Hepatocyte (in vitro differentiated cells): ENCODE results near the gene PACS1. TPM values are rescaled to one million over a fixed set of nuclear protein-coding genes. Genes with fewer than 3 reads are reported as not detected.
"Not testable (repeated sequence)": the region's sequence is repeated elsewhere in the genome, so short reads cannot be mapped to it uniquely, and the experiment has no call there.

ENCODE experiments used
- DNase-seq: peaks from one replicate; pipeline ENCODE4 v3.0.0-alpha.2; 2016; ENCODE audit warnings: low spot score
- H2AFZ ChIP-seq: fragments of 200-600 bp; sonication (generic); 2 replicates; pipeline ENCODE4 v1.6.0; 2016; ENCODE audit warnings: antibody characterized with exemption, mild to moderate bottlenecking
- H3K27ac ChIP-seq: fragments of 200-600 bp; sonication (generic); 2 replicates; pipeline ENCODE4 v1.5.1; 2016; ENCODE audit warnings: mild to moderate bottlenecking
- H3K27me3 ChIP-seq: fragments of 200-600 bp; sonication (generic); 2 replicates; pipeline ENCODE4 v1.6.1; 2016
- H3K36me3 ChIP-seq: fragments of 200-600 bp; sonication (generic); replicated peaks from 2 replicates; pipeline ENCODE4 v1.5.1; 2016; ENCODE audit warnings: low read depth; ENCODE audit not compliant: insufficient read depth
- H3K4me1 ChIP-seq: fragments of 200-600 bp; sonication (generic); 2 replicates; pipeline ENCODE4 v1.5.1; 2016; ENCODE audit warnings: mild to moderate bottlenecking, moderate library complexity; ENCODE audit not compliant: insufficient read depth
- H3K4me2 ChIP-seq: fragments of 200-600 bp; sonication (generic); 2 replicates; pipeline ENCODE4 v1.6.0; 2016
- H3K4me3 ChIP-seq: fragments of 200-600 bp; sonication (generic); 2 replicates; pipeline ENCODE4 v1.5.1; 2016; ENCODE audit warnings: mild to moderate bottlenecking
- H3K79me2 ChIP-seq: fragments of 200-600 bp; sonication (generic); 2 replicates; pipeline ENCODE4 v1.6.0; 2017; ENCODE audit warnings: mild to moderate bottlenecking
- H3K9me2 ChIP-seq: fragments of 200-600 bp; sonication (generic); replicated peaks from 2 replicates; pipeline ENCODE4 v1.6.0; 2017; ENCODE audit warnings: mild to moderate bottlenecking; ENCODE audit not compliant: insufficient read depth
- H3K9me3 ChIP-seq: fragments of 200-600 bp; sonication (generic); 2 replicates; pipeline ENCODE4 v1.5.1; 2016; ENCODE audit warnings: low read depth, mild to moderate bottlenecking
- H4K20me1 ChIP-seq: fragments of 200-600 bp; sonication (generic); 2 replicates; pipeline ENCODE4 v1.6.0; 2016; ENCODE audit warnings: mild to moderate bottlenecking; ENCODE audit not compliant: insufficient read depth, poor library complexity, severe bottlenecking
- CTCF ChIP-seq: fragments of 200-600 bp; sonication (generic); IDR thresholded peaks from 2 replicates; pipeline ENCODE4 v1.5.1; 2016; ENCODE audit warnings: antibody characterized with exemption, mild to moderate bottlenecking; ENCODE audit not compliant: poor library complexity
- EZH2 ChIP-seq: fragments of 200-600 bp; sonication (generic); IDR thresholded peaks from 2 replicates; pipeline ENCODE4 v1.6.1; 2016; ENCODE audit warnings: antibody characterized with exemption, mild to moderate bottlenecking, borderline replicate concordance
- EZH2phosphoT487 ChIP-seq: fragments of 200-600 bp; sonication (generic); IDR thresholded peaks from one replicate; pipeline ENCODE4 v1.6.1; 2018; ENCODE audit warnings: antibody characterized with exemption, mild to moderate bottlenecking, low read depth, moderate library complexity; ENCODE audit not compliant: unreplicated experiment, severe bottlenecking
- whole genome bisulfite sequencing: methylation state at CpG from one replicate; pipeline ENCODE4 v1.1.6; 2016; ENCODE audit warnings: low lambda C conversion rate; ENCODE audit errors: missing lambda C conversion rate; 5-methylcytosine and 5-hydroxymethylcytosine counted together
- polyA plus RNA-seq: library from polyadenylated mRNA; unstranded; fragments of >200 nt; fragmentation: Nextera tagmentation; extraction: Ambion mirVana; gene quantifications from 2 replicates; pipeline ENCODE4 v1.2.1, GENCODE V29; 2016
- total RNA-seq: library from RNA; depleted of rRNA; stranded (reverse); fragments of >200 nt; gene quantifications from 2 replicates; pipeline ENCODE4 v1.2.3, GENCODE V29; 2014

The PACS1 gene
- total and polyA plus RNA-seq, 2 experiments from 2014 or later = 28.2 to 71.5 TPM

GRCh38 chr11:66076561-66076960 is 6.5 kb downstream of the PACS1 start:
- no peak for TF ChIP-seq EZH2
- no peak for TF ChIP-seq CTCF
- TF ChIP-seq EZH2phosphoT487 = no peak
- 95% methylated on average over 9 of the region's 9 CpGs for WGBS
- no peak overlapping the region for H3K4me3 ChIP-seq
- no peaks in the 10 kb centered on the region for H3K9me3 ChIP-seq
- H3K36me3 ChIP-seq = no peaks in the 10 kb centered on the region
- H3K4me2 ChIP-seq = no peak overlapping the region
- no peak overlapping the region for H2AFZ ChIP-seq
- DNase-seq = no peak
- H3K9me2 ChIP-seq = no peaks in the 10 kb centered on the region
- H3K4me1 ChIP-seq = peaks cover 19% of the 10 kb centered on the region
- H3K27ac ChIP-seq = no peak overlapping the region
- H3K79me2 ChIP-seq = peaks cover 98% of the 10 kb centered on the region
- H4K20me1 ChIP-seq = peaks cover 6% of the 10 kb centered on the region
- no peaks in the 10 kb centered on the region for H3K27me3 ChIP-seq

GRCh38 chr11:66077927-66078326 is 7.9 kb downstream of the PACS1 start:
- H3K9me2 ChIP-seq = no peaks in the 10 kb centered on the region

GRCh38 chr11:66078949-66079348 is 8.9 kb downstream of the PACS1 start:
- not testable (repeated sequence) for H3K9me3 ChIP-seq, H3K27me3 ChIP-seq, H2AFZ ChIP-seq, H3K9me2 ChIP-seq, H3K4me2 ChIP-seq, H4K20me1 ChIP-seq, H3K4me3 ChIP-seq, DNase-seq, H3K36me3 ChIP-seq
- 85% methylated on average over 7 of the region's 7 CpGs for WGBS
- Histone ChIP-seq H3K27ac (peak overlapping the region; percentile 46), H3K4me1 (peaks cover 34% of the 10 kb centered on the region), H3K79me2 (peaks cover 96% of the 10 kb centered on the region)

More at GRCh38 chr11:66077927-66078326, 7.9 kb downstream of the PACS1 start:
- no peak for DNase-seq
- no peak overlapping the region for H3K4me3 ChIP-seq
- no peaks in the 10 kb centered on the region for H3K27me3 ChIP-seq
- no peak for TF ChIP-seq EZH2
- TF ChIP-seq EZH2phosphoT487 = no peak
- TF ChIP-seq CTCF = no peak
- H3K4me1 ChIP-seq = peaks cover 23% of the 10 kb centered on the region
- 99% methylated on average over 3 of the region's 3 CpGs for WGBS
- H4K20me1 ChIP-seq = peaks cover 5% of the 10 kb centered on the region
- peaks cover 98% of the 10 kb centered on the region for H3K79me2 ChIP-seq
- H3K27ac ChIP-seq = no peak overlapping the region
- no peak overlapping the region for H2AFZ ChIP-seq
- H3K9me3 ChIP-seq = no peaks in the 10 kb centered on the region
- no peaks in the 10 kb centered on the region for H3K36me3 ChIP-seq
- no peak overlapping the region for H3K4me2 ChIP-seq

GRCh38 chr11:66080055-66080817 is 10.2 kb downstream of the PACS1 start:
- peaks cover 35% of the 10 kb centered on the region for H3K4me1 ChIP-seq
- no peaks in the 10 kb centered on the region for H4K20me1 ChIP-seq
- no peaks in the 10 kb centered on the region for H3K27me3 ChIP-seq
- H3K9me3 ChIP-seq = no peaks in the 10 kb centered on the region
- no peak overlapping the region for H3K4me2 ChIP-seq
- TF ChIP-seq EZH2 = no peak
- TF ChIP-seq CTCF = no peak
- H3K27ac ChIP-seq = peak overlapping the region; percentile 55
- no peaks in the 10 kb centered on the region for H3K9me2 ChIP-seq
- no peak overlapping the region for H2AFZ ChIP-seq
- 73% methylated on average over 9 of the region's 9 CpGs for WGBS
- peaks cover 96% of the 10 kb centered on the region for H3K79me2 ChIP-seq
- peak; percentile 71 for DNase-seq
- H3K36me3 ChIP-seq = no peaks in the 10 kb centered on the region
- no peak overlapping the region for H3K4me3 ChIP-seq
